ENCODE results near the gene GPR39. TPM values are rescaled to one million over a fixed set of nuclear protein-coding genes. Genes with fewer than 3 reads are reported as not detected.

GPR39 gene
- total RNA-seq, 1 donor from 2014 or later, result not detected

DNA sequence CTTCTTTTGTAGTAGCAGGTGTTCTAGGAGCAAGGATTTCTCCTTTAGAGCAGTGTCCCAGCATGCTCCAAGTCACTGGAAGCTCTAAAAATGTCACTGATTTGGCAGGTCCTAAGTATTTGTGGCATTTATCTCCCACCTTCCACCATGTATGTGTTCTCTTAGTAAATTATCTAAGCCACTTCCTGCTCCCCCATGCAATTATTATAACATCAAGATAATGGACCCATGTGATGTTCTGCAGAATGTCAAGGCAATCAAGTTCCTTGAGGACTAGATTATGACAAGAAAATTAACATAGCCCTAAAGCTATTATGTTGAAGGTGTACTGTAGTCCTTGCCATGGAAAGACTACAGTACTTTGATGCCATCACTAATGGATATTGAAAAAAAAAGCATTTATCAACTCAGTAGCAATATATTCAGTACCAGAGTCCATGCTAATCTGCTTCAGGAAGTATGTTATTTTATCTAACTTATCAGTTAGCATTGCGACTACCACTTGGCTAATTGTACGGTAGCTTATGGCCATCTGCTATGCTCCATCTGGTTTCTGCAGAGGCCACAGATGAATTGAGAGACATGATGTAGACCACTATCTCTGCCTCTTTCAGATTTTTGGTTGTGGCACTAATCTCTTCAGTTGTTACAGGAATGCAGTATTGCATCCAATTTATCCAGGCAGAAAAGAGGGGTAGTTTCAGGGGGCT, 56.7 kb downstream of the GPR39 start:
- Histone ChIP-seq H3K27me3 (no peaks in the 10 kb centered on the region), H3K27ac (no peak overlapping the region), H3K4me1 (no peaks in the 10 kb centered on the region), H3K9me3 (no peaks in the 10 kb centered on the region), H3K36me3 (no peaks in the 10 kb centered on the region), H3K4me3 (no peak overlapping the region)
- TF ChIP-seq POLR2A (IDR thresholded peaks at IDR 0.05), result no peak
- TF ChIP-seq, protein P1, sequence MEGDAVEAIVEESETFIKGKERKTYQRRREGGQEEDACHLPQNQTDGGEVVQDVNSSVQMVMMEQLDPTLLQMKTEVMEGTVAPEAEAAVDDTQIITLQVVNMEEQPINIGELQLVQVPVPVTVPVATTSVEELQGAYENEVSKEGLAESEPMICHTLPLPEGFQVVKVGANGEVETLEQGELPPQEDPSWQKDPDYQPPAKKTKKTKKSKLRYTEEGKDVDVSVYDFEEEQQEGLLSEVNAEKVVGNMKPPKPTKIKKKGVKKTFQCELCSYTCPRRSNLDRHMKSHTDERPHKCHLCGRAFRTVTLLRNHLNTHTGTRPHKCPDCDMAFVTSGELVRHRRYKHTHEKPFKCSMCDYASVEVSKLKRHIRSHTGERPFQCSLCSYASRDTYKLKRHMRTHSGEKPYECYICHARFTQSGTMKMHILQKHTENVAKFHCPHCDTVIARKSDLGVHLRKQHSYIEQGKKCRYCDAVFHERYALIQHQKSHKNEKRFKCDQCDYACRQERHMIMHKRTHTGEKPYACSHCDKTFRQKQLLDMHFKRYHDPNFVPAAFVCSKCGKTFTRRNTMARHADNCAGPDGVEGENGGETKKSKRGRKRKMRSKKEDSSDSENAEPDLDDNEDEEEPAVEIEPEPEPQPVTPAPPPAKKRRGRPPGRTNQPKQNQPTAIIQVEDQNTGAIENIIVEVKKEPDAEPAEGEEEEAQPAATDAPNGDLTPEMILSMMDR (IDR thresholded peaks at IDR 0.05), result no peak
- intact Hi-C loops (cut with DNase I), result no loop called here
- no peak for DNase-seq (ENCODE audit: extremely low spot score in 2 of 2)

DNA sequence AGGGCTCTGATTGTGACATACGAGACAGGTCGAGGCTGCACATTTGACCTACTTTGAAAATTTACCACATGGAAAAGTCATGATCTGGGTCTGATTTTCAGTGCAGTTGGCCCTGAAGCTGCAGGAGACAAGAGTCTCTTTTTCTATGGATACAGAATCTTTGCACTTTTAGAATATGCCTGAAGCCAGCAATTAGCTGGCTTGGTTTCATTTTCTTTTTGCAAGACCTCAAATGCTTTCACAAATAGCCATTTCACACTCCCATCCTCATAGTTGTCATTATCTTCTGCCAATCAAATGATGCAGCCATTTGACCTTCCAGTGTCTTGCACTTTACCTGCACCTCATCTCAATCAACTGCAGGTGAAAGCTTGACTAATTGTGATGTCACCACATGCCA, 59.0 kb downstream of the GPR39 start:
- Histone ChIP-seq H3K27me3 (no peaks in the 10 kb centered on the region), H3K9me3 (no peaks in the 10 kb centered on the region), H3K27ac (no peak overlapping the region), H3K36me3 (no peaks in the 10 kb centered on the region), H3K4me1 (no peaks in the 10 kb centered on the region), H3K4me3 (no peak overlapping the region)
- TF ChIP-seq POLR2AphosphoS5 (IDR thresholded peaks at IDR 0.05; ENCODE audit: insufficient read depth in 1 of 2, low read depth in 1 of 2) (no peak), POLR2A (IDR thresholded peaks at IDR 0.05) (no peak)
- TF ChIP-seq, protein P1 (IDR thresholded peaks at IDR 0.05), result no peak
- no peak for DNase-seq (ENCODE audit: extremely low spot score in 2 of 2)
- intact Hi-C loops (cut with DNase I), result no loop called here

DNA sequence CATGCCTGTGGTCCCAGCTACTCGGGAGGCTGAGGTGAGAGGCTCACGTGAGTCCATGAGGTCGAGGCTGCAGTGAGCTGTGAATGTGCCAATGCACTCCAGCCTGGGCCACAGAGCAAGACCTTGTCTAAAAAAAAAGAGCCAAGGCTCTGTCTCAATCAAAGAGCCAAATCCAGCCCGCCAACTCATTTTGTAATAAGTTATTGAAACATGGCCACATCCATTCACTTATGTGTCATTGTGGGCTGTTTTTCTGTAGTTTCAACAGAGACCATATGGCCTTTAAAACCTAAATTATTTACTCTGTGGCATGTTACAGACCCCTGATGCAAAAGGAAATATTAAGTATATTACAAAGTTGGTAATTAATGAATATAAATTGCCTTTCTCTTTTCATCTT, 60.8 kb downstream of the GPR39 start:
- TF ChIP-seq POLR2AphosphoS5 (IDR thresholded peaks at IDR 0.05; ENCODE audit: insufficient read depth in 1 of 2, low read depth in 1 of 2), result no peak
- no peak for TF ChIP-seq POLR2A (IDR thresholded peaks at IDR 0.05)
- TF ChIP-seq, protein P1 (IDR thresholded peaks at IDR 0.05), result no peak
- H3K9me3 ChIP-seq, result no peaks in the 10 kb centered on the region
- no peaks in the 10 kb centered on the region for H3K4me1 ChIP-seq
- DNase-seq (ENCODE audit: extremely low spot score in 2 of 2), result no peak
- intact Hi-C loops (cut with DNase I), result no loop called here
- no peak overlapping the region for H3K27ac ChIP-seq
- H3K36me3 ChIP-seq, result no peaks in the 10 kb centered on the region
- no peaks in the 10 kb centered on the region for H3K27me3 ChIP-seq
- H3K4me3 ChIP-seq, result no peak overlapping the region

DNA sequence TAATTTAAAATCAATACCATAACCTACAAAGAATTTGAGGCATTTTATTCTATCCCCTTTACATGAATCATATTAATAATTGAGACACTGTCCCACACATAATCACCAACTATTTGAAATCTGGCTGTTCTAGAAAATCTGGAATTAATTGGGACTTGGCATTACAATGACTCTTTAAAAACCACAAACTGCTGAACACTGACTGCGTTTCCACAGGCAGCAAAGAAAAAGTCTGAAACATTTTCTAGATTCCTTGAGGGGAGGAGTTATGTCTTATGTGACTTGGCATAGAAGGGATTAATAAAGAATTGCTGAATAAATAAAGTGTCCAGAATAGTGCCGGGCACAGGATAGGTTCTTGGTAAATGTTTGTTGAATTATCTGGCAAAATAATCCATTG, 61.4 kb downstream of the GPR39 start:
- no peaks in the 10 kb centered on the region for H3K27me3 ChIP-seq
- H3K4me1 ChIP-seq, result no peaks in the 10 kb centered on the region
- H3K4me3 ChIP-seq, result no peak overlapping the region
- no peak for DNase-seq (ENCODE audit: extremely low spot score in 2 of 2)
- H3K9me3 ChIP-seq, result no peaks in the 10 kb centered on the region
- H3K27ac ChIP-seq, result no peak overlapping the region
- H3K36me3 ChIP-seq, result no peaks in the 10 kb centered on the region
- intact Hi-C loops (cut with DNase I), result no loop called here
- TF ChIP-seq, protein P1 (IDR thresholded peaks at IDR 0.05), result no peak
- TF ChIP-seq POLR2A (IDR thresholded peaks at IDR 0.05) (no peak), POLR2AphosphoS5 (IDR thresholded peaks at IDR 0.05; ENCODE audit: insufficient read depth in 1 of 2, low read depth in 1 of 2) (no peak)

DNA sequence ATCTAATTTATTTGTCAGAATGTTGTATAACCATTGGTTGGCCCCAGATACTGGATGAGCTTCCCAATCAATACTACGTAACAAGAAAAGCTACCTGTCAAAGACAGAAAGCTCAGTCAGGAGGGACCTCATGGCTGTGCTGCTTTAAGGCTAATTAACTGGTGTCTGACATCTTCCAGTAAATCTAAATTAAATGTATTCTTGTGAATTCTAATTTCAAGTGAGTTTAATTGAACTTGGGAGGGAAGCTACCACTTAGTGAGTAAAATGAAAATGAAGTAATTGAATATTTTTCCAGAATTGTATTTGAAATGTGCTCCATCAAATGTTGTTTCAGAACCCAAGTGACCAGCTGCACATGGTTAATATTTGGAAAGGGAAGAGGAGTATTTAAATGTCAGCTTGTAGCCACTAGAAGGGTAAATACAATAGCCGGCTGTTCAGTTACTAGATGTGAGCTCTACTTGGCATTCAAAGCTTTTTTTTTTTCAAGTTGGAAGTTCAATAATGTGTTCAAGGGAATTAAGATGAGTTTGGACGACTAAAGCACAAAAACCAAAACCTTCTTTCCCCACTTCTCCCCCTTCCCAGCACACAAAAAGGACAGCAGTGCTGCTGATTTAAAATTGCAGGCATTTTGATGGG, 62.0 kb downstream of the GPR39 start:
- intact Hi-C loops (cut with DNase I), result no loop called here
- Histone ChIP-seq H3K9me3 (no peaks in the 10 kb centered on the region), H3K4me3 (no peak overlapping the region), H3K36me3 (no peaks in the 10 kb centered on the region), H3K27me3 (no peaks in the 10 kb centered on the region), H3K4me1 (no peaks in the 10 kb centered on the region), H3K27ac (no peak overlapping the region)
- TF ChIP-seq POLR2A (IDR thresholded peaks at IDR 0.05) (no peak), POLR2AphosphoS5 (IDR thresholded peaks at IDR 0.05; ENCODE audit: insufficient read depth in 1 of 2, low read depth in 1 of 2) (no peak)
- TF ChIP-seq, protein P1 (IDR thresholded peaks at IDR 0.05), result no peak
- no peak for DNase-seq (ENCODE audit: extremely low spot score in 2 of 2)

Data from vagina (tissue), 2 donors.